GM23338 (cell line): ENCODE results near the gene SMG6. TPM values are rescaled to one million over a fixed set of nuclear protein-coding genes. Genes with fewer than 3 reads are reported as not detected.

Source experiments
- ATAC-seq: fragments of 200-7000 bp; cut with Tn5 transposase; 3 replicates; pipeline ENCODE4 v1.9.1; 2020
- DNase-seq: peaks from one replicate; pipeline ENCODE4 v3.0.0-alpha.2; 2015; ENCODE audit warnings: low spot score
- H2AFZ ChIP-seq: fragments of 200-600 bp; sonication (generic); 2 replicates; pipeline ENCODE4 v1.8.0; 2016; ENCODE audit warnings: antibody characterized with exemption, mild to moderate bottlenecking, moderate library complexity
- H3F3A ChIP-seq: fragments of 200-600 bp; sonication (generic); replicated peaks from 2 replicates; pipeline ENCODE4 v1.8.0; 2017; ENCODE audit warnings: antibody characterized with exemption, mixed run types, low read depth
- H3K27ac ChIP-seq: fragments of 200-600 bp; sonication (generic); 2 replicates; pipeline ENCODE4 v1.6.1; 2016; ENCODE audit warnings: low read depth
- H3K27me3 ChIP-seq: fragments of 200-600 bp; sonication (generic); 2 replicates; pipeline ENCODE4 v1.8.0; 2016; ENCODE audit warnings: mild to moderate bottlenecking, mixed run types, moderate library complexity; ENCODE audit not compliant: insufficient read depth
- H3K36me3 ChIP-seq: fragments of 200-600 bp; sonication (generic); 2 replicates; pipeline ENCODE4 v1.8.0; 2016; ENCODE audit warnings: mild to moderate bottlenecking; ENCODE audit not compliant: insufficient read depth
- H3K4me1 ChIP-seq: fragments of 200-600 bp; sonication (generic); 2 replicates; pipeline ENCODE4 v1.8.0; 2016; ENCODE audit warnings: mild to moderate bottlenecking, moderate library complexity; ENCODE audit not compliant: insufficient read depth
- H3K4me2 ChIP-seq: fragments of 200-600 bp; sonication (generic); 2 replicates; pipeline ENCODE4 v1.7.1; 2017; ENCODE audit warnings: mixed run types
- H3K4me3 ChIP-seq: fragments of 200-600 bp; sonication (generic); 2 replicates; pipeline ENCODE4 v1.6.1; 2016; ENCODE audit warnings: mixed run types
- H3K79me2 ChIP-seq: fragments of 200-600 bp; sonication (generic); replicated peaks from 2 replicates; pipeline ENCODE4 v1.8.0; 2017; ENCODE audit warnings: mild to moderate bottlenecking; ENCODE audit not compliant: insufficient read depth
- H3K9me2 ChIP-seq: fragments of 200-600 bp; sonication (generic); 2 replicates; pipeline ENCODE4 v1.8.0; 2017; ENCODE audit not compliant: insufficient read depth
- H4K20me1 ChIP-seq: fragments of 200-600 bp; sonication (generic); replicated peaks from 2 replicates; pipeline ENCODE4 v1.8.0; 2017; ENCODE audit warnings: mild to moderate bottlenecking; ENCODE audit not compliant: insufficient read depth
- H3K27ac Mint-ChIP-seq: 2 replicates; pipeline ENCODE4 v1.8.0; 2020; ENCODE audit warnings: inconsistent platforms, mild to moderate bottlenecking, moderate library complexity, mixed read lengths
- H3K27me3 Mint-ChIP-seq: 3 replicates; pipeline ENCODE4 v1.8.0; 2022; ENCODE audit warnings: low read depth, mild to moderate bottlenecking, moderate library complexity, mixed read lengths, inconsistent platforms; ENCODE audit not compliant: insufficient read depth, poor library complexity
- H3K36me3 Mint-ChIP-seq: 3 replicates; pipeline ENCODE4 v1.8.0; 2021; ENCODE audit warnings: low read depth, mild to moderate bottlenecking, inconsistent platforms, moderate library complexity, mixed read lengths
- H3K4me1 Mint-ChIP-seq: 3 replicates; pipeline ENCODE4 v1.8.0; 2020; ENCODE audit warnings: mild to moderate bottlenecking, inconsistent platforms, mixed read lengths
- H3K4me3 Mint-ChIP-seq: 3 replicates; pipeline ENCODE4 v1.8.0; 2021; ENCODE audit warnings: moderate library complexity, mild to moderate bottlenecking, inconsistent platforms, mixed read lengths
- H3K9me3 Mint-ChIP-seq: 3 replicates; pipeline ENCODE4 v1.8.0; 2020; ENCODE audit warnings: moderate library complexity, mild to moderate bottlenecking, inconsistent platforms, mixed read lengths
- CREB1 ChIP-seq: fragments of 250-450 bp; sonication (Bioruptor Pico); IDR thresholded peaks from 2 replicates; pipeline ENCODE4 v1.5.0; 2020; ENCODE audit warnings: low read depth, mild to moderate bottlenecking, moderate library complexity
- CTCF ChIP-seq, 2 experiments: fragments of 200-600 bp in 1 of 2; sonication (generic) in 1 of 2; conservative IDR thresholded peaks; 2 replicates each; pipeline versions ENCODE4 v1.5.1 to v1.6.1; 2016 to 2017; ENCODE audit warnings: antibody characterized with exemption in 2 of 2, low read depth in 2 of 2, mild to moderate bottlenecking in 2 of 2, moderate library complexity in 1 of 2
- ETS1 ChIP-seq: IDR thresholded peaks from 2 replicates; pipeline ENCODE4 v1.6.1; 2016; ENCODE audit warnings: antibody characterized with exemption
- EZH2 ChIP-seq: fragments of 200-600 bp; sonication (generic); IDR thresholded peaks from one replicate; pipeline ENCODE4 v1.8.0; 2017; ENCODE audit warnings: antibody characterized with exemption, mild to moderate bottlenecking, low read depth; ENCODE audit not compliant: unreplicated experiment
- EZH2phosphoT487 ChIP-seq: fragments of 200-600 bp; sonication (generic); IDR thresholded peaks from one replicate; pipeline ENCODE4 v1.8.1; 2018; ENCODE audit warnings: antibody characterized with exemption; ENCODE audit not compliant: unreplicated experiment
- JUNB ChIP-seq: IDR thresholded peaks from one replicate; pipeline ENCODE4 v1.6.1; 2016; ENCODE audit warnings: antibody characterized with exemption; ENCODE audit not compliant: unreplicated experiment
- NANOG ChIP-seq: IDR thresholded peaks from 2 replicates; pipeline ENCODE4 v1.6.1; 2016; ENCODE audit warnings: antibody characterized with exemption, borderline replicate concordance
- POLR2AphosphoS5 ChIP-seq: IDR thresholded peaks from 2 replicates; pipeline ENCODE4 v1.6.1; 2016; ENCODE audit warnings: antibody characterized with exemption, low read depth
- REST ChIP-seq: IDR thresholded peaks from one replicate; pipeline ENCODE4 v1.6.1; 2018; ENCODE audit warnings: antibody characterized with exemption; ENCODE audit not compliant: unreplicated experiment
- STAT1 ChIP-seq: IDR thresholded peaks from one replicate; pipeline ENCODE4 v1.6.1; 2016; ENCODE audit warnings: antibody characterized with exemption; ENCODE audit not compliant: unreplicated experiment
- ZNF114 ChIP-seq: fragments of 250-450 bp; sonication (Bioruptor Pico); IDR thresholded peaks from 2 replicates; pipeline ENCODE4 v1.5.0; 2020; ENCODE audit warnings: mild to moderate bottlenecking, moderate library complexity
- ZNF331 ChIP-seq: fragments of 250-450 bp; sonication (Bioruptor Pico); IDR thresholded peaks from 2 replicates; pipeline ENCODE4 v1.5.0; 2020; ENCODE audit warnings: low read depth, mild to moderate bottlenecking, moderate library complexity
- polyA plus RNA-seq: library from polyadenylated mRNA; unstranded; fragments of >200 nt; fragmentation: Nextera tagmentation; extraction: Ambion mirVana; gene quantifications from 2 replicates; pipeline ENCODE4 v1.2.1, GENCODE V29; 2016
- total RNA-seq: library from RNA; depleted of rRNA; stranded (reverse); fragments of >200 nt; shearing (Covaris generic); gene quantifications from 2 replicates; pipeline ENCODE4 v1.2.3, GENCODE V29; 2014
- TF ChIP-seq, protein P1 (sequence below): fragments of 250-450 bp; sonication (Bioruptor Pico); IDR thresholded peaks from 2 replicates; pipeline ENCODE4 v1.5.0; 2020; ENCODE audit warnings: mild to moderate bottlenecking, moderate library complexity

Gene SMG6
- total and polyA plus RNA-seq, 2 experiments from 2014 or later = 10.4 to 43.1 TPM

- peaks cover 28% of the 10 kb centered on the region for H3K27me3 Mint-ChIP-seq
- peaks cover 16% of the 10 kb centered on the region for H3K36me3 Mint-ChIP-seq
- no peak for TF ChIP-seq POLR2AphosphoS5
- TF ChIP-seq, protein P1, sequence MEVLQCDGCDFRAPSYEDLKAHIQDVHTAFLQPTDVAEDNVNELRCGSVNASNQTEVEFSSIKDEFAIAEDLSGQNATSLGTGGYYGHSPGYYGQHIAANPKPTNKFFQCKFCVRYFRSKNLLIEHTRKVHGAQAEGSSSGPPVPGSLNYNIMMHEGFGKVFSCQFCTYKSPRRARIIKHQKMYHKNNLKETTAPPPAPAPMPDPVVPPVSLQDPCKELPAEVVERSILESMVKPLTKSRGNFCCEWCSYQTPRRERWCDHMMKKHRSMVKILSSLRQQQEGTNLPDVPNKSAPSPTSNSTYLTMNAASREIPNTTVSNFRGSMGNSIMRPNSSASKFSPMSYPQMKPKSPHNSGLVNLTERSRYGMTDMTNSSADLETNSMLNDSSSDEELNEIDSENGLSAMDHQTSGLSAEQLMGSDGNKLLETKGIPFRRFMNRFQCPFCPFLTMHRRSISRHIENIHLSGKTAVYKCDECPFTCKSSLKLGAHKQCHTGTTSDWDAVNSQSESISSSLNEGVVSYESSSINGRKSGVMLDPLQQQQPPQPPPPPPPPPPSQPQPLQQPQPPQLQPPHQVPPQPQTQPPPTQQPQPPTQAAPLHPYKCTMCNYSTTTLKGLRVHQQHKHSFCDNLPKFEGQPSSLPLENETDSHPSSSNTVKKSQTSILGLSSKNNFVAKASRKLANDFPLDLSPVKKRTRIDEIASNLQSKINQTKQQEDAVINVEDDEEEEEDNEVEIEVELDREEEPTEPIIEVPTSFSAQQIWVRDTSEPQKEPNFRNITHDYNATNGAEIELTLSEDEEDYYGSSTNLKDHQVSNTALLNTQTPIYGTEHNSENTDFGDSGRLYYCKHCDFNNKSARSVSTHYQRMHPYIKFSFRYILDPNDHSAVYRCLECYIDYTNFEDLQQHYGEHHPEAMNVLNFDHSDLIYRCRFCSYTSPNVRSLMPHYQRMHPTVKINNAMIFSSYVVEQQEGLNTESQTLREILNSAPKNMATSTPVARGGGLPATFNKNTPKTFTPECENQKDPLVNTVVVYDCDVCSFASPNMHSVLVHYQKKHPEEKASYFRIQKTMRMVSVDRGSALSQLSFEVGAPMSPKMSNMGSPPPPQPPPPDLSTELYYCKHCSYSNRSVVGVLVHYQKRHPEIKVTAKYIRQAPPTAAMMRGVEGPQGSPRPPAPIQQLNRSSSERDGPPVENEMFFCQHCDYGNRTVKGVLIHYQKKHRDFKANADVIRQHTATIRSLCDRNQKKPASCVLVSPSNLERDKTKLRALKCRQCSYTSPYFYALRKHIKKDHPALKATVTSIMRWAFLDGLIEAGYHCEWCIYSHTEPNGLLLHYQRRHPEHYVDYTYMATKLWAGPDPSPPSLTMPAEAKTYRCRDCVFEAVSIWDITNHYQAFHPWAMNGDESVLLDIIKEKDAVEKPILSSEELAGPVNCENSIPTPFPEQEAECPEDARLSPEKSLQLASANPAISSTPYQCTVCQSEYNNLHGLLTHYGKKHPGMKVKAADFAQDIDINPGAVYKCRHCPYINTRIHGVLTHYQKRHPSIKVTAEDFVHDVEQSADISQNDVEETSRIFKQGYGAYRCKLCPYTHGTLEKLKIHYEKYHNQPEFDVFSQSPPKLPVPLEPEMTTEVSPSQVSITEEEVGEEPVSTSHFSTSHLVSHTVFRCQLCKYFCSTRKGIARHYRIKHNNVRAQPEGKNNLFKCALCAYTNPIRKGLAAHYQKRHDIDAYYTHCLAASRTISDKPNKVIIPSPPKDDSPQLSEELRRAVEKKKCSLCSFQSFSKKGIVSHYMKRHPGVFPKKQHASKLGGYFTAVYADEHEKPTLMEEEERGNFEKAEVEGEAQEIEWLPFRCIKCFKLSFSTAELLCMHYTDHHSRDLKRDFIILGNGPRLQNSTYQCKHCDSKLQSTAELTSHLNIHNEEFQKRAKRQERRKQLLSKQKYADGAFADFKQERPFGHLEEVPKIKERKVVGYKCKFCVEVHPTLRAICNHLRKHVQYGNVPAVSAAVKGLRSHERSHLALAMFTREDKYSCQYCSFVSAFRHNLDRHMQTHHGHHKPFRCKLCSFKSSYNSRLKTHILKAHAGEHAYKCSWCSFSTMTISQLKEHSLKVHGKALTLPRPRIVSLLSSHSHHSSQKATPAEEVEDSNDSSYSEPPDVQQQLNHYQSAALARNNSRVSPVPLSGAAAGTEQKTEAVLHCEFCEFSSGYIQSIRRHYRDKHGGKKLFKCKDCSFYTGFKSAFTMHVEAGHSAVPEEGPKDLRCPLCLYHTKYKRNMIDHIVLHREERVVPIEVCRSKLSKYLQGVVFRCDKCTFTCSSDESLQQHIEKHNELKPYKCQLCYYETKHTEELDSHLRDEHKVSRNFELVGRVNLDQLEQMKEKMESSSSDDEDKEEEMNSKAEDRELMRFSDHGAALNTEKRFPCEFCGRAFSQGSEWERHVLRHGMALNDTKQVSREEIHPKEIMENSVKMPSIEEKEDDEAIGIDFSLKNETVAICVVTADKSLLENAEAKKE (CRISPR knock-in tag) = no peak
- TF ChIP-seq NANOG = no peak
- TF ChIP-seq ZNF114 (CRISPR knock-in tag) = no peak
- TF ChIP-seq STAT1 = no peak
- no peak for TF ChIP-seq CREB1 (CRISPR knock-in tag)
- no peak for TF ChIP-seq ZNF331 (CRISPR knock-in tag)
- TF ChIP-seq REST = no peak
- no peak for TF ChIP-seq CTCF (conservative IDR thresholded peaks at IDR 0.05; ENCODE audit: low read depth in 2 of 2)
- no peak for TF ChIP-seq EZH2phosphoT487
- no peak for TF ChIP-seq EZH2
- no peak for TF ChIP-seq JUNB
- TF ChIP-seq ETS1 = no peak
- Histone ChIP-seq H3K27me3 (peaks cover 11% of the 10 kb centered on the region; the same call in 1 of the 2 replicates), H2AFZ (0 out of 2 replicates have a peak overlapping the region, but pooled peaks have one; percentile 59), H3K27ac (no peak overlapping the region), H3K4me1 (peaks cover 7% of the 10 kb centered on the region), H3K4me2 (peak overlapping the region; percentile 96), H3K79me2 (no peaks in the 10 kb centered on the region), H3F3A (peaks cover 10% of the 10 kb centered on the region; the same call in 1 of the 2 replicates), H3K4me3 (peak overlapping the region; percentile 87), H4K20me1 (no peaks in the 10 kb centered on the region; the same call in 1 of the 2 replicates), H3K36me3 (peaks cover 7% of the 10 kb centered on the region; the same call in 1 of the 2 replicates), H3K9me2 (no peaks in the 10 kb centered on the region)
- no peak overlapping the region for H3K27ac Mint-ChIP-seq
- DNase-seq (no peak), ATAC-seq (no peak; the same call in 1 of the 3 replicates)
- H3K9me3 Mint-ChIP-seq = no peaks in the 10 kb centered on the region
- H3K4me1 Mint-ChIP-seq = peaks cover 5% of the 10 kb centered on the region; the same call in 2 of the 3 replicates
- H3K4me3 Mint-ChIP-seq = peak overlapping the region; percentile 97
Observed at GRCh38 chr17:2040942-2041560, 262.5 kb downstream of the SMG6 start.
